Thyroid gland (tissue), 4 donors: ENCODE results near the gene GATB.

Experiments used
- POLR2A ChIP-seq, 2 donors: fragments of 450-650 bp; IDR thresholded peaks; one replicate each; pipeline ENCODE4 v1.6.1; 2017; ENCODE audit warnings: antibody characterized with exemption in 2 of 2, mild to moderate bottlenecking in 2 of 2, moderate library complexity in 1 of 2
- TF ChIP-seq, protein P1 (sequence below), 6 experiments: fragments of 200-600 bp in 3 of 6; fragments of 450-650 bp in 3 of 6; sonication (generic) in 3 of 6; IDR thresholded peaks; one replicate each; pipeline ENCODE4 v1.5.1; 2016 to 2019; ENCODE audit warnings: antibody characterized with exemption in 6 of 6, mild to moderate bottlenecking in 2 of 6, inconsistent platforms in 1 of 6, moderate library complexity in 1 of 6

DNA sequence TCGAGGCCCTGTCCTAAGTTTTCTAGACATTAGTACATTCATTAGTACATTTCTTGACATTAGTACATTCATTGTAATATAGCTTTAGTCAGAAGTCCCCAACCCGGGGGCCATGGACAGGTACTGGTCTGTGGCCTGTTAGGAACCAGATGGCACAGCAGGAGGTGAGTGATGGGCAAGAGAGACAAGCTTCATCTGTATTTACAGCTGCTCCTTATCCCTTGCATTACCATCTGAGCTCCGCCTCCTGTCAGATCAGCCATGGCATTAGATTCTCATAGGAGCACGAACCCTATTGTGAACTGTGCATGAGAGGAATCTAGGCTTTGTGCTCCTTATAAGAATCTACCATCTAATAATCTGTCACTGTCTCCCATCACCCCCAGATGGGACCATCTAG lies 48.0 kb downstream of the GATB start:
- TF ChIP-seq POLR2A (IDR thresholded peaks at IDR 0.05), result no peak
- TF ChIP-seq, protein P1, sequence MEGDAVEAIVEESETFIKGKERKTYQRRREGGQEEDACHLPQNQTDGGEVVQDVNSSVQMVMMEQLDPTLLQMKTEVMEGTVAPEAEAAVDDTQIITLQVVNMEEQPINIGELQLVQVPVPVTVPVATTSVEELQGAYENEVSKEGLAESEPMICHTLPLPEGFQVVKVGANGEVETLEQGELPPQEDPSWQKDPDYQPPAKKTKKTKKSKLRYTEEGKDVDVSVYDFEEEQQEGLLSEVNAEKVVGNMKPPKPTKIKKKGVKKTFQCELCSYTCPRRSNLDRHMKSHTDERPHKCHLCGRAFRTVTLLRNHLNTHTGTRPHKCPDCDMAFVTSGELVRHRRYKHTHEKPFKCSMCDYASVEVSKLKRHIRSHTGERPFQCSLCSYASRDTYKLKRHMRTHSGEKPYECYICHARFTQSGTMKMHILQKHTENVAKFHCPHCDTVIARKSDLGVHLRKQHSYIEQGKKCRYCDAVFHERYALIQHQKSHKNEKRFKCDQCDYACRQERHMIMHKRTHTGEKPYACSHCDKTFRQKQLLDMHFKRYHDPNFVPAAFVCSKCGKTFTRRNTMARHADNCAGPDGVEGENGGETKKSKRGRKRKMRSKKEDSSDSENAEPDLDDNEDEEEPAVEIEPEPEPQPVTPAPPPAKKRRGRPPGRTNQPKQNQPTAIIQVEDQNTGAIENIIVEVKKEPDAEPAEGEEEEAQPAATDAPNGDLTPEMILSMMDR (IDR thresholded peaks at IDR 0.05), result no peak
